ENCODE results near the gene KLRF1. TPM values are rescaled to one million over a fixed set of nuclear protein-coding genes. Genes with fewer than 3 reads are reported as not detected.

KLRF1 gene
- polyA plus RNA-seq, 1 donor from 2014 or later, result not detected

DNA sequence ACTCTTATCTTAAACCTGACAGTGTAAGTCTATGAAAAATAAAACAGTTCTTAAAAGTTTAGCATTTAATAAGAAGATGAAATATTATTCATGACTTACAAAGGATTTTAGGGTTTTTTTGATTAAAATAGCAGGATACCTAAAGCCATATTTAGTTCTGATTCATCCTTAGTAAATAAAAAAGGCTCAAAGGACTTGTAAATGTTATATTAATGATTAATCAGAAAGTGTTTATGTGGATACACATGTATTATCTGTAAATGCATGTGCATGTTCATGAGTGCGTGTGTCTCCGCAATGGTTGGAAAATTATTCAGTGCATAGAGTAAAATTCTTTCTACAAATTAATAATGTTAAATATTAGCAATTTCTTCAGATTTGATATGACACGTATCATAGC is 4.4 kb downstream of the KLRF1 start:
- H4K20me1 ChIP-seq (ENCODE audit: insufficient read depth), result no peaks in the 10 kb centered on the region
- H3K36me3 ChIP-seq (ENCODE audit: insufficient read depth, low read length), result no peaks in the 10 kb centered on the region
- no peak overlapping the region for H3K9ac ChIP-seq (ENCODE audit: low read length)
- H3K9me2 ChIP-seq (ENCODE audit: insufficient read depth, low read length), result no peaks in the 10 kb centered on the region
- H2AFZ ChIP-seq (ENCODE audit: low read depth, low read length), result no peak overlapping the region
- TF ChIP-seq EZH2 (IDR thresholded peaks at IDR 0.05; ENCODE audit: borderline replicate concordance, insufficient read depth, low read length, poor library complexity, severe bottlenecking) (no peak), TAF1 (IDR thresholded peaks at IDR 0.05; ENCODE audit: low read depth) (no peak), EP300 (conservative IDR thresholded peaks at IDR 0.05; ENCODE audit: poor library complexity, severe bottlenecking) (no peak), POLR2AphosphoS5 (IDR thresholded peaks at IDR 0.05) (no peak), RAD21 (conservative IDR thresholded peaks at IDR 0.05) (no peak), SMC3 (conservative IDR thresholded peaks at IDR 0.05; ENCODE audit: poor library complexity) (no peak)
- TF ChIP-seq, protein P1, sequence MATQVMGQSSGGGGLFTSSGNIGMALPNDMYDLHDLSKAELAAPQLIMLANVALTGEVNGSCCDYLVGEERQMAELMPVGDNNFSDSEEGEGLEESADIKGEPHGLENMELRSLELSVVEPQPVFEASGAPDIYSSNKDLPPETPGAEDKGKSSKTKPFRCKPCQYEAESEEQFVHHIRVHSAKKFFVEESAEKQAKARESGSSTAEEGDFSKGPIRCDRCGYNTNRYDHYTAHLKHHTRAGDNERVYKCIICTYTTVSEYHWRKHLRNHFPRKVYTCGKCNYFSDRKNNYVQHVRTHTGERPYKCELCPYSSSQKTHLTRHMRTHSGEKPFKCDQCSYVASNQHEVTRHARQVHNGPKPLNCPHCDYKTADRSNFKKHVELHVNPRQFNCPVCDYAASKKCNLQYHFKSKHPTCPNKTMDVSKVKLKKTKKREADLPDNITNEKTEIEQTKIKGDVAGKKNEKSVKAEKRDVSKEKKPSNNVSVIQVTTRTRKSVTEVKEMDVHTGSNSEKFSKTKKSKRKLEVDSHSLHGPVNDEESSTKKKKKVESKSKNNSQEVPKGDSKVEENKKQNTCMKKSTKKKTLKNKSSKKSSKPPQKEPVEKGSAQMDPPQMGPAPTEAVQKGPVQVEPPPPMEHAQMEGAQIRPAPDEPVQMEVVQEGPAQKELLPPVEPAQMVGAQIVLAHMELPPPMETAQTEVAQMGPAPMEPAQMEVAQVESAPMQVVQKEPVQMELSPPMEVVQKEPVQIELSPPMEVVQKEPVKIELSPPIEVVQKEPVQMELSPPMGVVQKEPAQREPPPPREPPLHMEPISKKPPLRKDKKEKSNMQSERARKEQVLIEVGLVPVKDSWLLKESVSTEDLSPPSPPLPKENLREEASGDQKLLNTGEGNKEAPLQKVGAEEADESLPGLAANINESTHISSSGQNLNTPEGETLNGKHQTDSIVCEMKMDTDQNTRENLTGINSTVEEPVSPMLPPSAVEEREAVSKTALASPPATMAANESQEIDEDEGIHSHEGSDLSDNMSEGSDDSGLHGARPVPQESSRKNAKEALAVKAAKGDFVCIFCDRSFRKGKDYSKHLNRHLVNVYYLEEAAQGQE (IDR thresholded peaks at IDR 0.05; ENCODE audit: borderline replicate concordance), result no peak
- TF ChIP-seq, protein P2, sequence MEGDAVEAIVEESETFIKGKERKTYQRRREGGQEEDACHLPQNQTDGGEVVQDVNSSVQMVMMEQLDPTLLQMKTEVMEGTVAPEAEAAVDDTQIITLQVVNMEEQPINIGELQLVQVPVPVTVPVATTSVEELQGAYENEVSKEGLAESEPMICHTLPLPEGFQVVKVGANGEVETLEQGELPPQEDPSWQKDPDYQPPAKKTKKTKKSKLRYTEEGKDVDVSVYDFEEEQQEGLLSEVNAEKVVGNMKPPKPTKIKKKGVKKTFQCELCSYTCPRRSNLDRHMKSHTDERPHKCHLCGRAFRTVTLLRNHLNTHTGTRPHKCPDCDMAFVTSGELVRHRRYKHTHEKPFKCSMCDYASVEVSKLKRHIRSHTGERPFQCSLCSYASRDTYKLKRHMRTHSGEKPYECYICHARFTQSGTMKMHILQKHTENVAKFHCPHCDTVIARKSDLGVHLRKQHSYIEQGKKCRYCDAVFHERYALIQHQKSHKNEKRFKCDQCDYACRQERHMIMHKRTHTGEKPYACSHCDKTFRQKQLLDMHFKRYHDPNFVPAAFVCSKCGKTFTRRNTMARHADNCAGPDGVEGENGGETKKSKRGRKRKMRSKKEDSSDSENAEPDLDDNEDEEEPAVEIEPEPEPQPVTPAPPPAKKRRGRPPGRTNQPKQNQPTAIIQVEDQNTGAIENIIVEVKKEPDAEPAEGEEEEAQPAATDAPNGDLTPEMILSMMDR (IDR thresholded peaks at IDR 0.05; ENCODE audit: poor library complexity, severe bottlenecking), result no peak
- H3F3A ChIP-seq (ENCODE audit: insufficient read depth, low read length, poor library complexity, severe bottlenecking), result no peaks in the 10 kb centered on the region
- H3K4me3 ChIP-seq (ENCODE audit: low read length), result no peak overlapping the region
- H3K27me3 ChIP-seq (ENCODE audit: insufficient read depth, low read depth, low read length), result no peaks in the 10 kb centered on the region
- no peak overlapping the region for H3K4me2 ChIP-seq (ENCODE audit: low read length)
- no peaks in the 10 kb centered on the region for H3K9me3 ChIP-seq (ENCODE audit: low read length)
- H3K27ac ChIP-seq (ENCODE audit: low read length), result no peak overlapping the region
- H3K79me2 ChIP-seq (replicated peaks; ENCODE audit: insufficient read depth, low read length), result no peaks in the 10 kb centered on the region

DNA sequence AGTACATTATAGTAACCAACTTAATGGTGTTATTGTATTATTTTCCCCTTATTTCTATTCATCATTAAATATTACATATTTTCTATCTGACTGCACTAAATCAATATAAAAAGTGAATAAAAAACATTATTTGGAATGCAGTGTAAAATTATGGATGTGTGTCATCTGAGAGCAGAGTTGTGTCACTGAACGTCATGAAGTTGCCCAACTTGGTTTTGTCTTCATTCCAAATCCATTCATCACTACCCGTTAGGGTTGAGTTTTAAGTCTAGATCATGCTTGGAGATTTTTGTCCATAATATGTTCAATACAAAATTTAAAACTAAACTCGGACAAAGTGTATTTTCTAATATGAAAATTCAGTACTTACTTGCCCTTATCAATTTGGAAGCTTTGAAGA is 16.1 kb downstream of the KLRF1 start:
- Histone ChIP-seq H3F3A (ENCODE audit: insufficient read depth, low read length, poor library complexity, severe bottlenecking) (no peaks in the 10 kb centered on the region), H3K9ac (ENCODE audit: low read length) (no peak overlapping the region), H3K9me2 (ENCODE audit: insufficient read depth, low read length) (no peaks in the 10 kb centered on the region), H3K36me3 (ENCODE audit: insufficient read depth, low read length) (no peaks in the 10 kb centered on the region), H3K4me3 (ENCODE audit: low read length) (no peak overlapping the region), H3K27me3 (ENCODE audit: insufficient read depth, low read depth, low read length) (no peaks in the 10 kb centered on the region), H3K27ac (ENCODE audit: low read length) (no peak overlapping the region), H3K9me3 (ENCODE audit: low read length) (no peaks in the 10 kb centered on the region), H3K79me2 (replicated peaks; ENCODE audit: insufficient read depth, low read length) (no peaks in the 10 kb centered on the region), H3K4me2 (ENCODE audit: low read length) (no peak overlapping the region), H4K20me1 (ENCODE audit: insufficient read depth) (no peaks in the 10 kb centered on the region), H2AFZ (ENCODE audit: low read depth, low read length) (no peak overlapping the region)
- TF ChIP-seq EP300 (conservative IDR thresholded peaks at IDR 0.05; ENCODE audit: poor library complexity, severe bottlenecking) (no peak), POLR2AphosphoS5 (IDR thresholded peaks at IDR 0.05) (no peak), RAD21 (conservative IDR thresholded peaks at IDR 0.05) (no peak), SMC3 (conservative IDR thresholded peaks at IDR 0.05; ENCODE audit: poor library complexity) (no peak), TAF1 (IDR thresholded peaks at IDR 0.05; ENCODE audit: low read depth) (no peak), MXI1 (conservative IDR thresholded peaks at IDR 0.05; ENCODE audit: poor library complexity, severe bottlenecking) (no peak), EZH2 (IDR thresholded peaks at IDR 0.05; ENCODE audit: borderline replicate concordance, insufficient read depth, low read length, poor library complexity, severe bottlenecking) (no peak)
- TF ChIP-seq, protein P2 (IDR thresholded peaks at IDR 0.05; ENCODE audit: poor library complexity, severe bottlenecking), result no peak
- TF ChIP-seq, protein P1 (IDR thresholded peaks at IDR 0.05; ENCODE audit: borderline replicate concordance), result no peak

Measured in neural cell (in vitro differentiated cells).